ENCODE results near the gene PTTG1IP. TPM values are rescaled to one million over a fixed set of nuclear protein-coding genes. Genes with fewer than 3 reads are reported as not detected.

PTTG1IP gene
- total and polyA plus RNA-seq, 2 of the 13 experiments (the other 11 are each of a cell fraction or from before 2014, with no cell fraction given): 161 to 700 TPM

- TF ChIP-seq LCORL (IDR thresholded peaks at IDR 0.05): no peak
- TF ChIP-seq LCORL (CRISPR knock-in tag; IDR thresholded peaks at IDR 0.05): 0 out of 2 replicates have a peak, but pooled peaks have one; percentile 32
- TF ChIP-seq ERF (CRISPR knock-in tag; IDR thresholded peaks at IDR 0.05): 0 out of 2 replicates have a peak, but pooled peaks have one; percentile 46
- TF ChIP-seq BORCS8-MEF2B (CRISPR knock-in tag; IDR thresholded peaks at IDR 0.05): no peak
- TF ChIP-seq ZFX (CRISPR knock-in tag; IDR thresholded peaks at IDR 0.05; ENCODE audit: low read depth): no peak
- no peak for TF ChIP-seq ZNF331 (CRISPR knock-in tag; IDR thresholded peaks at IDR 0.05)
- peak; percentile 73 for TF ChIP-seq RAD21 (CRISPR knock-in tag; IDR thresholded peaks at IDR 0.05)
- TF ChIP-seq FOXO1 (CRISPR knock-in tag; IDR thresholded peaks at IDR 0.05): 0 out of 2 replicates have a peak, but pooled peaks have one; percentile 21
- TF ChIP-seq STAG1 (CRISPR knock-in tag; IDR thresholded peaks at IDR 0.05): peak; percentile 66
- TF ChIP-seq ZBTB46 (CRISPR knock-in tag; IDR thresholded peaks at IDR 0.05; ENCODE audit: borderline replicate concordance): no peak
- no peak for TF ChIP-seq ZFP37 (CRISPR knock-in tag; IDR thresholded peaks at IDR 0.05; ENCODE audit: borderline replicate concordance)
- peak; percentile 59; the same call in 1 of the 2 replicates for TF ChIP-seq ZBTB33 (CRISPR knock-in tag; IDR thresholded peaks at IDR 0.05)
- no peak for TF ChIP-seq SP5 (CRISPR knock-in tag; IDR thresholded peaks at IDR 0.05; ENCODE audit: borderline replicate concordance, low read depth)
- no peak for TF ChIP-seq ZNF280D (CRISPR knock-in tag; IDR thresholded peaks at IDR 0.05)
- 0 out of 2 replicates have a peak, but pooled peaks have one; percentile 20 for TF ChIP-seq FOSL2 (CRISPR knock-in tag; IDR thresholded peaks at IDR 0.05)
- TF ChIP-seq ELK4 (CRISPR knock-in tag; IDR thresholded peaks at IDR 0.05; ENCODE audit: borderline replicate concordance): no peak
- no peak for TF ChIP-seq NFYB (CRISPR knock-in tag; IDR thresholded peaks at IDR 0.05)
- no peak for TF ChIP-seq PHF20 (CRISPR knock-in tag; IDR thresholded peaks at IDR 0.05)
- TF ChIP-seq CTCF (CRISPR knock-in tag; IDR thresholded peaks at IDR 0.05): peak; percentile 90
Observed at GRCh38 chr21:44892536-44893277, 19.2 kb upstream of the PTTG1IP start (continued).

All from HepG2 (cell line).